ENCODE results near the gene RAVER1. TPM values are rescaled to one million over a fixed set of nuclear protein-coding genes. Genes with fewer than 3 reads are reported as not detected.

The RAVER1 gene
- total and polyA plus RNA-seq, 9 of the 15 experiments (the other 6 are each of a cell fraction or from before 2014, with no cell fraction given): 0.06 to 113 (median 7.0) TPM

- TF ChIP-seq CREB3L1 (IDR thresholded peaks at IDR 0.05; ENCODE audit: borderline replicate concordance, low read depth) (0 out of 2 replicates have a peak, but pooled peaks have one; percentile 11), RAD21 (CRISPR knock-in tag; conservative IDR thresholded peaks at IDR 0.05 in 1 of 2, IDR thresholded peaks at IDR 0.05 in 1 of 2) (no peak), PHTF2 (CRISPR knock-in tag; IDR thresholded peaks at IDR 0.05) (no peak), RBM14 (IDR thresholded peaks at IDR 0.05; ENCODE audit: borderline replicate concordance, insufficient read depth, low read depth, low read length) (no peak), SMARCA4 (IDR thresholded peaks at IDR 0.05) (no peak), THRAP3 (IDR thresholded peaks at IDR 0.05; ENCODE audit: borderline replicate concordance) (0 out of 2 replicates have a peak, but pooled peaks have one; percentile 10), MYNN (IDR thresholded peaks at IDR 0.05) (0 out of 2 replicates have a peak, but pooled peaks have one; percentile 17), MYNN (CRISPR knock-in tag; IDR thresholded peaks at IDR 0.05) (no peak), BRF1 (IDR thresholded peaks at IDR 0.05; ENCODE audit: borderline replicate concordance, extremely low read depth, insufficient read length) (no peak), CC2D1A (IDR thresholded peaks at IDR 0.05) (no peak), ARID4B (CRISPR knock-in tag; IDR thresholded peaks at IDR 0.05) (no peak; the same call in 1 of the 2 replicates), RAD51 (IDR thresholded peaks at IDR 0.05; ENCODE audit: borderline replicate concordance, low read depth) (no peak), FUS (optimal IDR thresholded peaks at IDR 0.05; ENCODE audit: low read depth, low read length) (no peak), ZNF239 (CRISPR knock-in tag; IDR thresholded peaks at IDR 0.05) (no peak), PREB (CRISPR knock-in tag; IDR thresholded peaks at IDR 0.05) (no peak), SMARCC2 (IDR thresholded peaks at IDR 0.05; ENCODE audit: low read depth) (no peak), THRB (CRISPR knock-in tag; conservative IDR thresholded peaks at IDR 0.05) (no peak), CCNT2 (IDR thresholded peaks at IDR 0.05; ENCODE audit: borderline replicate concordance, extremely low read depth, insufficient read length, low read depth, low read length) (no peak), TBP (optimal IDR thresholded peaks at IDR 0.05; ENCODE audit: low read depth, low read length) (peak; percentile 86)
Observed at GRCh38 chr19:10290876-10291553, 42.3 kb downstream of the RAVER1 start (continued).

Measured in K562 (cell line).